ENCODE measurements around the gene COL5A2.

COL5A2 gene

GRCh38 chr2:189179570-189179950 lies at the start of gene COL5A2:
COL5A2 (minus strand) TSS chr2:189179761; CDS start chr2:189179604, 157 bp downstream.
- no peak for DNase-seq

- DNase-seq: no peak
These were observed 46.5 kb upstream of the COL5A2 start for GRCh38 chr2:189226017-189226416.

GRCh38 chr2:189225032-189225431 lies 45.5 kb upstream of the COL5A2 start:
- no peak for DNase-seq

GRCh38 chr2:189222468-189223105 lies 43.0 kb upstream of the COL5A2 start:
- no peak for DNase-seq

GRCh38 chr2:189221811-189222467 lies 42.4 kb upstream of the COL5A2 start:
- DNase-seq: no peak

GRCh38 chr2:189218236-189218635 lies 38.7 kb upstream of the COL5A2 start:
- DNase-seq: no peak

GRCh38 chr2:189217541-189217940 lies 38.0 kb upstream of the COL5A2 start:
- no peak for DNase-seq

GRCh38 chr2:189217051-189217450 lies 37.5 kb upstream of the COL5A2 start:
- DNase-seq: no peak

GRCh38 chr2:189214484-189214883 lies 34.9 kb upstream of the COL5A2 start:
- no peak for DNase-seq

- no peak for DNase-seq
These were observed 33.7 kb upstream of the COL5A2 start for GRCh38 chr2:189213250-189213649.

- DNase-seq: no peak
These were observed 30.9 kb upstream of the COL5A2 start for GRCh38 chr2:189210250-189211087.

GRCh38 chr2:189208254-189208653 lies 28.7 kb upstream of the COL5A2 start:
- no peak for DNase-seq

GRCh38 chr2:189204322-189204941 lies 24.9 kb upstream of the COL5A2 start:
- no peak for DNase-seq

- DNase-seq: no peak
These were observed 23.7 kb upstream of the COL5A2 start for GRCh38 chr2:189203177-189203799.

- DNase-seq: no peak
These were observed 20.2 kb upstream of the COL5A2 start for GRCh38 chr2:189199797-189200196.

- DNase-seq: no peak
These were observed 13.2 kb upstream of the COL5A2 start for GRCh38 chr2:189192766-189193165.

GRCh38 chr2:189191766-189192165 lies 12.2 kb upstream of the COL5A2 start:
- no peak for DNase-seq

- no peak for DNase-seq
These were observed 11.1 kb upstream of the COL5A2 start for GRCh38 chr2:189190685-189191084.

GRCh38 chr2:189188115-189188805 lies 8.7 kb upstream of the COL5A2 start:
- no peak for DNase-seq

GRCh38 chr2:189183170-189183569 lies 3.6 kb upstream of the COL5A2 start:
- DNase-seq: no peak

GRCh38 chr2:189181706-189182105 lies 2.1 kb upstream of the COL5A2 start:
- no peak for DNase-seq

Data from hippocampal formation (tissue), 2 donors.